Stromal cell of bone marrow (primary cell): ENCODE measurements around the gene SYNDIG1.

Source experiments
- DNase-seq: peaks from one replicate; pipeline ENCODE4 v3.0.0-alpha.2; 2012; ENCODE audit warnings: low read depth

Gene SYNDIG1

GRCh38 chr20:24585796-24586522 is 116.5 kb downstream of the SYNDIG1 start:
- DNase-seq: no peak

DNA sequence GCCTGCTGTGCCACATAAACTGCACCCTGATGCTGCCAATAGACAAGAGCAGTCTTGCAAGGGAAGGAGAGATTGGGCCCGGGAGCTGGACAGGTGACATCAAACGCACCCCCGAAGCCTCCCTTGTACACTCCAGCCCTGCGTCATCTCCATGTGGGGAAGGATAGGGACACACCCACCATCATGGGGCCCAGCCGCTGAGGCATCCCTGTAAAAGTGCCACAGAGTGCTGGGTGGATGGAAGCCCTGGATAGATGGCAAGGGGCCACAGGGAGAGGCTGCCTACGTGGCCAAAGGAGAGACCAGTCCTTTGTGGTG is 117.1 kb downstream of the SYNDIG1 start:
- no peak for DNase-seq

DNA sequence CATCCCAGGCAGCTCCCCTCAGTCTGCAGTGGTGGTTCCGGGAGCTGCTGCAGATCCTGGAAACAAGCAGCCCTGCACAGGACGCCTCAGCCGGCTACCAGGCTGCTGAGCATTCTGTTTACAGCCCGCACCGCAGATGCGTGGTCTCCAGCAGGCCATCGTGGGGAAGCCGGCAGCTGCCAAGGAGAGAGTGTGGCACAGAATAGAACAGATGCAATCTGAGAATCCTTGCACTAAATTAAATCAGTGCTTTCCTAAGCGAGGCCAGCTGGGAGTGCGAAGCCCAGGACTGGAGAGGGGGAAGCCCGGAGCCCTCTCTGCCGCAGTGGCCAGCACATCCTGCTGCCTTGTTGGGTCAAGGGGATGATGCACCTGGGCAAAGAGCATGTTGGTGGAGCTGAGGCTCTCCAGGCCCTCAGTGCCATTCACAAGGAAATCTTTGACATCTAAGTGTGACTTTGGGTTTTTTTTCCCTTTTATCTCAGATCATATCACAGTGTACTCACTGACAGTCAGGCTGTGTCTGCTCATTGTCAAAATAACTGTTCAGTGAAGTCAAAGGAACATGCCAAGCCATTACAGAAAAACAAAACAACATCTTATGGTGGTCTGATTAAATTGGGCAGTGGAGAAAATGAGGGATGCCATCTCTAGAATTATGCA is 118.1 kb downstream of the SYNDIG1 start:
- no peak for DNase-seq

- DNase-seq: no peak
Observed at GRCh38 chr20:24588047-24588635, 118.7 kb downstream of the SYNDIG1 start.

- DNase-seq: no peak
Observed at GRCh38 chr20:24588725-24589340, 119.4 kb downstream of the SYNDIG1 start.

GRCh38 chr20:24589381-24589780 is 120.0 kb downstream of the SYNDIG1 start:
- DNase-seq: no peak

DNA sequence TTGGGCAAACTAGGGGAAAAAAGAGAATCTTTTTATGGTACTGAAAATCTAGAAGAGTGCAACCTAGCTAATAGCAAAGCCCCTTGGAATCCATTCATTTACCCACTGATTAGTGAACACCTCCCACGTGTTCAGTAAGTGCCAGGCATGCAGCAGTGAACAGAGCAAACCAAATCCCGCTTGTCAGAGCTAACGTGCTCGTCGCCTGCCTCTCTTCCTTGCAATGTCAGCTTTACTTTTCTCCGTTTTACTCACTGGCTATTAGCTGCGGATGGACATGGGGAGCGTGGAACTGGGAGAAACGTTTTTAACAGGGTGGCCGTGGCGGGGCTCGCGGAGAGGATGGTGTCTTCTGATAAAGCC is 120.4 kb downstream of the SYNDIG1 start:
- no peak for DNase-seq

DNA sequence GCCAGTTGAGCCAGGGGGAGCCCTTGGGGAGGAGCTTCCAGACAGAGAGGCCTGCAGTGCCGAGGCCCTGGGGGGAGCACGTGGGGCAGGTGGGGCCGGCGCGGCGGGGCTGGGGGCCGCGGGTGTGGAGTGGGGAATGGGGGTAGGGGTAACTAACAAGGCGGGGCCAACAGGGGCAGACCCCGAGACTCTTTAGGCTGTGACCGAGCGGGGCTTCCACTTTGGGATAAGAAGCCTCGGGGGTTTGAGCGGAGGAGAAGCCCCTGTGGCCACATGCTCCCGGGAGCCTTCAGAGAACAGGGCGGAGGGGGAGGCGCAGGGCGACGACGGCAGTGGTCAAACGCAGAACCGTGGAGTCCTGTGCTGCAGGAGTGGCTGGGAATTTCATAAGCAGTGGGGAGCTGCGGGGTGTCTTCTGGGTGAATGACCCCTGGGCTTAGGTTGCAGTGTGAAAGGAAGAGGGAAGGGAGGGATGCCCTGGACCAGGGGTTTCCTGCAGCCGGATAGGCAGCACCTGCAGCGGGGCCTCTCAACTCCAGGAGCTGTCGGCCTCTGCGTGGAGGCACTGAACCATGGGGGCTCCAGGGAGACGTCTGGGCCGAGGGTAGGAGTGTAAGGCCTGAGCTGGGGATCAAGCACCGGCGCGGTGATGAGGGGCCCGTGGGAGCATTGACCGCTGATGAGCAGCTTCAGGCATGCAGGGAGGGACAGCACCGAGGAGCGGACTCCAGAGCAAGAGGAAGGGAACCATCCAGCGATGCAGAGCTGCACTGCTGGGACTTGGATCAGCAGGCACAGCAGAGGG is 121.0 kb downstream of the SYNDIG1 start:
- DNase-seq: no peak

DNA sequence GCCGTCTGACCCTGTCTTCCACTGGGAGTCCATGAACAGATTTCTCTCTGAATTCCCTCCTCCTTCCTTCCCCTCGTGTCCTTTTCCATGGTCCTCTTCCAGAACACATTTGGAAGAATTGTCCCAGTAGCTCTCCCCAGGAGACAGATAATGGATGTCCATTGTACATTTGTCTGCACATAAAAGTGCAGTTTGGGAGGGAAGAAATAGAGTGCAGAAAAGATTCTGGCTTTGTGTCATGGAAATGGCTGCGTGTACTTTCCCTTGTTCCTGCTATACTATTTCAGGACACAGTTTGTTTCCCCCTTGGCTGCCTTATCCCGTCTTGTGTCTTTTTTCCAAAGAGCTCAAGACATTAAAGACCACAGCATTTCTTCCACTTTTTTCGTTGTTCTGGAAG is 127.6 kb downstream of the SYNDIG1 start:
- DNase-seq: no peak

GRCh38 chr20:24598346-24598745 is 128.9 kb downstream of the SYNDIG1 start:
- DNase-seq: no peak

- no peak for DNase-seq
Observed at GRCh38 chr20:24598996-24599395, 129.6 kb downstream of the SYNDIG1 start.

DNA sequence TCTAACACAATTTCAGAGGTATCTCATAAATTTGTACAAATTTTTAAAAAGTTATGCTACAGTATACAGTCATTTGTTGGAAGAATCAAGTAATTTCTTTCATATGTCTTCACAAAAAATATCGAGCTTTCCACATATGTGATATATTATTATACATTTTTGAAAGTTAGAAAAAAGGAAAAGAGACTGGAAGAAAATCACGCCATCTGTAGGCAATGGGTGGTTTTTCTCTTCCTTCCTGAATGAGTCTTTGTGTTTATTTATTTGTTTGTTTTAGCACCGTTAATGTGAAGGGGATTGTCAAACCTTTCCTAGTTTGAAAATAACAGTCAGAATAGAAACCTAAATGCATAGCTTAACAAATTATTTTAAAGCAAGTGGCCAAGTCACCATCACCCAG is 130.6 kb downstream of the SYNDIG1 start:
- no peak for DNase-seq

DNA sequence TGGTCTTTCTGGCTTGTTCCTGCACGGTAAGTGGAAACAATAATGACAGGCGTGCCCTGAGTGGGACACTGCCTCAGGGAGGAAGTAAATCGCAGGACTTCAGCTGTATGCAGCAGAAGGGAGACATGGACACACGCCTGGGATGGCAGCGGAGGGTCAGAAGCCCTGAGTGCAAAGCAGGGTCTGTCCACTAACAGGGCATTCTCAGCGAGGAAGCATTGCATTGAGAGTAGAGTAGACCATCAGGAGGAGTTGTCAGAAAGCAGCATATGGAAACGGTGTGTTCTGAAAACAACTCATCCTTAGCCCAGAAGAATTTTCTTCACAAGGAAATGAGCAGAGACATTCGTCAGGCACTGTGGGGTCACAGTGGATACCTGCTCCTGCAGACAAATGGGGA is 134.0 kb downstream of the SYNDIG1 start:
- no peak for DNase-seq

GRCh38 chr20:24604966-24605665 is 135.7 kb downstream of the SYNDIG1 start:
- no peak for DNase-seq

DNA sequence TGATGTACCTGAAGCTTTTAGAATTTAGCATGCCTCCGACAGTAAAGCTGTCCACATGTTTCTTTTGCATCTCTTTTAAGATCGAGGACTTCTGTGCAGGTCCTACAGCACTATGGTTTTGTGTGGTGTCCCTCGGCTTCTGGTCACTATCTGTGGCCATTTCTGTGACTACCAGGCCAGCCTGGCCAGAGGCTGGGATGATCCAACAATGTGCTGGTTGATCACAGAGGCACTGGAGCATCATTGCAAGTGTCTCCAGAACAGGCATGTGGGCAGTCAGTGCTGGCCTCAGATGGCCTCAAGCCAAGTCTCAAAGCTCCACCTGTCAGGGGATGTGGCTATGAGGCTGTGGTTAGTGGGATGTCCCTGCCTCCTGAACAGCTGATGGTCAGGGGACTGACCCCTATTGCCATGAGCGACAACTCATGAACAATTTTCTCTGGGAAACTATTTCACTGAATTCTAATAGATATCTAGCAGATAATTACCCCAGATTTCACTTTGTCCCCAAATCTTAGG is 136.6 kb downstream of the SYNDIG1 start:
- no peak for DNase-seq

DNA sequence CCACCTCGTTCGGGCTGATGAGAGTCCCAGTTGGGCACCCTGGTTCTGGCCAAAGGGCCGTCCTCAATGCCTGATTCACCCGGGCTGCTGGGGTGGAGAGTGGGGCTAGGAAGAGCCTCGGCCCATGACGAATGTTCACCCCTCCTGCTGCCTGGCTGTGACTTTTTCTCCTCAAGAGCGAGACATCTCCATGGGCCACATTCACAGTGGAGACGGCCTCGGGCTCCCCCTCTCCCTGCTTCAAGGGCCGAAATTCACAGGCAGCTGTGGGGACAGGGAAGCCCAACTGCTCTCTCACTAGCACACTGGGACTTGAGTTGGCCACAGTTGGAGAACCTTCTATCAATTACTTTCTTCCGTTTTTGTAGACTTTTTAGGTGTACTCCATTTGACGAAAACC is 138.0 kb downstream of the SYNDIG1 start:
- no peak for DNase-seq

DNA sequence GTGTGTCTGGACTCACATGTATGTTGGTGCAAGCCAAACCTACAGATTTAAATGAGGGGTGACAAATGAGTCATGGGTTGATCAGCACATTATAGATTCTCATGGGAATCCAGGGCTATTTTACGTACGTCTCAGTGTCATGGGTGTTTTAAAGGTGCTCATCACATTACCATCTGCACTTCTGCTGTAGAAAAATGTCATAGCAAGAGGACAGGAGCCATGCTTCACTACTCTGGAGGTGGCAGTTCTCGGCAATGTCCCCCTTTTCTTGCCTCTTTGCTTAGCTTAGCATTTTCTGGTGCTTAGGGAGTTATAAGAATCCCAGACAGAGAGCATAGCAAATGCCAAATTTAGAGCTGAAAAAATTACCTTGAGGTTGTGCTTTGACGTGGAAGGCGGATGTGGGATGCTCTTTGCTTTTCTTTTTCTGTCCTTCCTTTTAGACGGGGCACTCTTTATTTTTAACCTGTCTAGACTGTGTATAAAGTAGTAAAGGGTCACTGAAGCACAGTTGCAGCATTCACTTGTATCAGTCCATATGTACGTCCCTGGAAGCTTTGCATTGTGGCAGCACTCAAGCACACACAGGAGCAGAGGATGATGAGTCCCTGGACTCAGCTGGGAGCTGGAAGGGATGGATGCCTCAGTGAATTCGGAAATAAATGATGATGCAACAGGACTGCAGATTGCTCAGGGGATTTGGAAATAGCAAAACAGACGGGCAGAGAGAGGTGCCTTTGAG is 139.7 kb downstream of the SYNDIG1 start:
- peak; percentile 13 for DNase-seq

GRCh38 chr20:24609757-24610156 is 140.3 kb downstream of the SYNDIG1 start:
- DNase-seq: no peak

DNA sequence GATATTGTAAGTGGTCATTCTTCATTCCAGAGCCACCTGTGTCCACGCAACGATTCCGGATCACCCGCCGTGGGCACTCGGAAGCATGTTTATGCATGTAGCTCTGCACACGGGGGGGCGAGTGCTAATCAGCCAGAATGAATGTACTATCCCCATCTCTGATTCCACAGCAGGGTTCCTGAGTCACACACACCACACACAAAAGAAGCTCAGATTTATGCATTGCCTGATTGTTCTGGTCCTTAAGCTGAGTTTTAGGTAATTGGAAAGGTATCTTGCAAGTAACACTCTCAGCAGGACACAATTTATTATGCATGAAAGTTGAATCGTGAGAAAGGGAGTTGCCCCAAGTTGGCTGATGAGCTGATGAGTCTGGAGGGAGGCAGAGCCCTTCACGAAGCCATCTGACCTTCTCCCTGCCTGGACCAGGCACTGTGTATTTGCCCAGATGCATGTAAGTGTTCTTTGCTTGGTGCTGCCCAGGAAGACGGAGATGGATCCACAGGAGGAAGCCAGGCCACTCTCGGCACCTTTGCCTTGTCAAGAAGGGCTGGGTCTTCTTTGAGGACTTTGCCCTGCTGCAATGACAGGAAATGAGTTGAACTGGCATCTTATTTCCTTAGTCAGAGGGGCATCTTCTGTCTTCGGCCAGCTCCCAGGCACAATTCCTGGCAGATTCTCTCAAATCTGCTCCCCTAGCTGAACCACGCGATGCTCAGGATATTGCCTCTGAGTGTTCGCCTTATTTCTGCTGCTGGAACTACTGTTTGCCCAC is 141.1 kb downstream of the SYNDIG1 start:
- DNase-seq: no peak
